B cell (primary cell): ENCODE measurements around the gene C20orf141.

Source experiments
- CTCF ChIP-seq: fragments of 200-600 bp; IDR thresholded peaks from one replicate; pipeline ENCODE4 v1.8.0; 2022; ENCODE audit warnings: antibody characterized with exemption, mild to moderate bottlenecking
- EZH2 ChIP-seq: IDR thresholded peaks from 2 replicates; pipeline ENCODE4 v1.6.1; 2012; ENCODE audit warnings: borderline replicate concordance, low read depth, mild to moderate bottlenecking, moderate library complexity, low read length; ENCODE audit not compliant: insufficient read depth, poor library complexity, severe bottlenecking

GRCh38 chr20:2840967-2841531, 26.3 kb downstream of the C20orf141 start:
- no peak for TF ChIP-seq CTCF
- no peak for TF ChIP-seq EZH2
